A549 (cell line): Measurements from ENCODE around the gene ABCA7.

Experiments used
- CHD4 ChIP-seq: fragments of 200-600 bp; sonication (generic); IDR thresholded peaks from 2 replicates; pipeline ENCODE4 v1.6.1; 2016; ENCODE audit warnings: antibody characterized with exemption, mild to moderate bottlenecking, borderline replicate concordance
- MYC ChIP-seq: IDR thresholded peaks from 2 replicates; pipeline ENCODE4 v1.6.1; 2012; ENCODE audit warnings: mild to moderate bottlenecking, inconsistent platforms, low read length, improper control_type of control experiment, borderline replicate concordance
- POLR2A ChIP-seq: IDR thresholded peaks from 2 replicates; pipeline ENCODE4 v1.6.1; 2012; ENCODE audit warnings: mild to moderate bottlenecking, low read length
- RAD21 ChIP-seq, 2 experiments: fragments of >200 bp in 1 of 2; sonication (Bioruptor Twin) in 1 of 2; formaldehyde crosslinking in 1 of 2; IDR thresholded peaks in 1 of 2; conservative IDR thresholded peaks in 1 of 2; 2 replicates in 1 of 2; 3 replicates in 1 of 2; pipeline ENCODE4 v1.6.1; 2012 to 2018; ENCODE audit warnings: inconsistent platforms in 1 of 2
- RCOR1 ChIP-seq: fragments of 150-350 bp; IDR thresholded peaks from 2 replicates; pipeline ENCODE4 v1.6.1; 2014; ENCODE audit warnings: antibody characterized with exemption, low read length, low read depth
- SMC3 ChIP-seq: fragments of >200 bp; sonication (Bioruptor Twin); formaldehyde crosslinking; IDR thresholded peaks from 3 replicates; pipeline ENCODE4 v1.6.1; 2018; ENCODE audit warnings: inconsistent platforms
- TF ChIP-seq, protein P1 (sequence below): fragments of 250-450 bp; sonication (Bioruptor Pico); IDR thresholded peaks from 2 replicates; pipeline ENCODE4 v1.5.0; 2021; ENCODE audit warnings: mild to moderate bottlenecking, moderate library complexity, borderline replicate concordance
- TF ChIP-seq, protein P2 (sequence below): fragments of >200 bp; sonication (Bioruptor Twin); formaldehyde crosslinking; IDR thresholded peaks from 3 replicates; pipeline ENCODE4 v1.5.1; 2016

DNA sequence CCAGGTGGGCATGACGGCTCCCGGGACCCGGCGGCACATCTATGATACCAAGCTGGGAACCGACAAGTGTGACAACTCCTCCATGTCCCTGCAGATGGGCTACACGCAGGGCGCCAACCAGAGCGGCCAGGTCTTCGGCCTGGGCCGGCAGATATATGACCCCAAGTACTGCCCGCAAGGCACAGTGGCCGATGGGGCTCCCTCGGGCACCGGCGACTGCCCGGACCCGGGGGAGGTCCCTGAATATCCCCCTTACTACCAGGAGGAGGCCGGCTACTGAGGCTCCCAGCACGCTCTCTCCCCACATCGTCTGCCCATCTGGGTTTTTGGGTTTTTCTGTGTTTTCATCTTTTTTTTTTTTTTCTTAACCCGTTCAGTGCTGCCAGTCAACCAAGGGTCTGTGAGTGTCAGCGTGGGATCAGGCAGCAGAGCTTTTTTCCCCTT, 2.3 kb upstream of the ABCA7 start:
- no peak for TF ChIP-seq RCOR1
- TF ChIP-seq, protein P1, sequence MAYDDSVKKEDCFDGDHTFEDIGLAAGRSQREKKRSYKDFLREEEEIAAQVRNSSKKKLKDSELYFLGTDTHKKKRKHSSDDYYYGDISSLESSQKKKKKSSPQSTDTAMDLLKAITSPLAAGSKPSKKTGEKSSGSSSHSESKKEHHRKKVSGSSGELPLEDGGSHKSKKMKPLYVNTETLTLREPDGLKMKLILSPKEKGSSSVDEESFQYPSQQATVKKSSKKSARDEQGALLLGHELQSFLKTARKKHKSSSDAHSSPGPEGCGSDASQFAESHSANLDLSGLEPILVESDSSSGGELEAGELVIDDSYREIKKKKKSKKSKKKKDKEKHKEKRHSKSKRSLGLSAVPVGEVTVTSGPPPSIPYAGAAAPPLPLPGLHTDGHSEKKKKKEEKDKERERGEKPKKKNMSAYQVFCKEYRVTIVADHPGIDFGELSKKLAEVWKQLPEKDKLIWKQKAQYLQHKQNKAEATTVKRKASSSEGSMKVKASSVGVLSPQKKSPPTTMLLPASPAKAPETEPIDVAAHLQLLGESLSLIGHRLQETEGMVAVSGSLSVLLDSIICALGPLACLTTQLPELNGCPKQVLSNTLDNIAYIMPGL = no peak
- TF ChIP-seq CHD4 = no peak
- TF ChIP-seq POLR2A = no peak
- TF ChIP-seq, protein P2, sequence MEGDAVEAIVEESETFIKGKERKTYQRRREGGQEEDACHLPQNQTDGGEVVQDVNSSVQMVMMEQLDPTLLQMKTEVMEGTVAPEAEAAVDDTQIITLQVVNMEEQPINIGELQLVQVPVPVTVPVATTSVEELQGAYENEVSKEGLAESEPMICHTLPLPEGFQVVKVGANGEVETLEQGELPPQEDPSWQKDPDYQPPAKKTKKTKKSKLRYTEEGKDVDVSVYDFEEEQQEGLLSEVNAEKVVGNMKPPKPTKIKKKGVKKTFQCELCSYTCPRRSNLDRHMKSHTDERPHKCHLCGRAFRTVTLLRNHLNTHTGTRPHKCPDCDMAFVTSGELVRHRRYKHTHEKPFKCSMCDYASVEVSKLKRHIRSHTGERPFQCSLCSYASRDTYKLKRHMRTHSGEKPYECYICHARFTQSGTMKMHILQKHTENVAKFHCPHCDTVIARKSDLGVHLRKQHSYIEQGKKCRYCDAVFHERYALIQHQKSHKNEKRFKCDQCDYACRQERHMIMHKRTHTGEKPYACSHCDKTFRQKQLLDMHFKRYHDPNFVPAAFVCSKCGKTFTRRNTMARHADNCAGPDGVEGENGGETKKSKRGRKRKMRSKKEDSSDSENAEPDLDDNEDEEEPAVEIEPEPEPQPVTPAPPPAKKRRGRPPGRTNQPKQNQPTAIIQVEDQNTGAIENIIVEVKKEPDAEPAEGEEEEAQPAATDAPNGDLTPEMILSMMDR = no peak
- no peak for TF ChIP-seq MYC
- TF ChIP-seq SMC3 = no peak
- no peak for TF ChIP-seq RAD21 (conservative IDR thresholded peaks at IDR 0.05 in 1 of 2, IDR thresholded peaks at IDR 0.05 in 1 of 2)
